Esophagus muscularis mucosa (tissue), 4 donors: ENCODE measurements around the gene RAPGEF1. TPM values are rescaled to one million over a fixed set of nuclear protein-coding genes. Genes with fewer than 3 reads are reported as not detected.

Experiments used
- DNase-seq: peaks from one replicate; pipeline ENCODE4 v3.0.0-alpha.2; 2017; ENCODE audit errors: extremely low spot score
- H3K27ac ChIP-seq, 4 donors: fragments of 200-600 bp; sonication (generic); replicated peaks in 1 of 4; 1 replicate in 3 of 4; 2 replicates in 1 of 4; pipeline ENCODE4 v1.5.1; 2016 to 2019; ENCODE audit warnings: mild to moderate bottlenecking in 1 of 4
- H3K27me3 ChIP-seq, 4 donors: fragments of 200-600 bp; sonication (generic); one replicate each; pipeline versions ENCODE4 v1.5.1 to v1.6.0; 2016 to 2019
- H3K36me3 ChIP-seq, 4 donors: fragments of 200-600 bp; sonication (generic); one replicate each; pipeline ENCODE4 v1.5.1; 2016 to 2019
- H3K4me1 ChIP-seq, 4 donors: fragments of 200-600 bp; sonication (generic); one replicate each; pipeline ENCODE4 v1.5.1; 2016 to 2019
- H3K4me3 ChIP-seq, 4 donors: fragments of 200-600 bp; sonication (generic); 1 replicate in 2 of 4; 2 replicates in 2 of 4; pipeline ENCODE4 v1.5.1; 2016 to 2019; ENCODE audit warnings: mild to moderate bottlenecking in 4 of 4, moderate library complexity in 1 of 4
- H3K9me3 ChIP-seq, 4 donors: fragments of 200-600 bp; sonication (generic); 1 replicate in 3 of 4; 2 replicates in 1 of 4; pipeline ENCODE4 v1.5.1; 2016 to 2019
- CTCF ChIP-seq, 3 experiments: fragments of 200-600 bp in 2 of 3; fragments of 450-650 bp in 1 of 3; sonication (generic) in 2 of 3; IDR thresholded peaks; one replicate each; pipeline ENCODE4 v1.5.1; 2017 to 2019; ENCODE audit warnings: antibody characterized with exemption in 3 of 3, mild to moderate bottlenecking in 2 of 3, moderate library complexity in 1 of 3
- EP300 ChIP-seq: sonication (generic); formaldehyde crosslinking; IDR thresholded peaks from one replicate; pipeline ENCODE4 v1.6.1; 2017; ENCODE audit warnings: antibody characterized with exemption
- POLR2A ChIP-seq: fragments of 450-650 bp; IDR thresholded peaks from one replicate; pipeline ENCODE4 v1.6.1; 2017; ENCODE audit warnings: antibody characterized with exemption, moderate library complexity, mild to moderate bottlenecking, low read depth
- POLR2AphosphoS5 ChIP-seq, 2 donors: sonication (generic); formaldehyde crosslinking; IDR thresholded peaks; one replicate each; pipeline ENCODE4 v1.6.1; 2017; ENCODE audit warnings: antibody characterized with exemption in 2 of 2
- WGBS: methylation state at CpG from one replicate; pipeline ENCODE4 v1.1.5; 2018; 5-methylcytosine and 5-hydroxymethylcytosine counted together
- intact Hi-C: fragments of 100-400 bp; cut with DNase I; formaldehyde crosslinking; loops from one replicate; pipeline ENCODE4 v1.15.1; 2023
- total RNA-seq, 4 donors: library from RNA; depleted of rRNA; stranded (reverse); fragments of >200 nt; gene quantifications; one replicate each; pipeline versions ENCODE4 v1.1.0 to v1.2.1, GENCODE V29; 2016

RAPGEF1 gene
- total RNA-seq, 4 donors from 2014 or later, result 66.6 to 138 (median 101) TPM

GRCh38 chr9:131736431-131736830, 3.4 kb downstream of the RAPGEF1 start:
- intact Hi-C loops, result loop anchor here (5.0 kb wide), 1 partner anchor 59 kb away; no protein-coding TSS in a partner anchor
- WGBS, result 45% methylated on average over 4 of the region's 4 CpGs

GRCh38 chr9:131735238-131736128, 4.4 kb downstream of the RAPGEF1 start:
- no peak for TF ChIP-seq EP300
- TF ChIP-seq POLR2A, result no peak
- no peak for TF ChIP-seq POLR2AphosphoS5 (IDR thresholded peaks at IDR 0.05)
- TF ChIP-seq CTCF (IDR thresholded peaks at IDR 0.05), result no peak

More at GRCh38 chr9:131736431-131736830, 3.4 kb downstream of the RAPGEF1 start:
- H3K27me3 ChIP-seq, result no peaks in the 10 kb centered on the region
- H3K36me3 ChIP-seq, result no peaks in the 10 kb centered on the region
- TF ChIP-seq POLR2AphosphoS5 (IDR thresholded peaks at IDR 0.05) (no peak), POLR2A (no peak), EP300 (no peak), CTCF (IDR thresholded peaks at IDR 0.05) (no peak)
- H3K4me1 ChIP-seq, result peaks cover 75 to 83% (median 80%) of the 10 kb centered on the region in 4 donors
- DNase-seq, result no peak
- H3K4me3 ChIP-seq, result no peak overlapping the region
- H3K27ac ChIP-seq, result peak overlapping the region in 2 of 4 donors; percentile 16 to 31
- H3K9me3 ChIP-seq, result no peaks in the 10 kb centered on the region

GRCh38 chr9:131734781-131735180, 5.1 kb downstream of the RAPGEF1 start:
- DNase-seq, result no peak
- H3K36me3 ChIP-seq, result no peaks in the 10 kb centered on the region
- 87% methylated on average over 8 of the region's 8 CpGs for WGBS
- H3K27ac ChIP-seq, result peak overlapping the region in 3 of 4 donors; percentile 75 to 76 (median 75)
- H3K9me3 ChIP-seq, result no peaks in the 10 kb centered on the region
- intact Hi-C loops, result loop anchor here (2.0 to 5.0 kb wide), 2 partner anchors 57 to 126 kb away; no protein-coding TSS in a partner anchor
- H3K27me3 ChIP-seq, result no peaks in the 10 kb centered on the region
- TF ChIP-seq EP300 (no peak), POLR2A (no peak), POLR2AphosphoS5 (IDR thresholded peaks at IDR 0.05) (no peak), CTCF (IDR thresholded peaks at IDR 0.05) (no peak)
- no peak overlapping the region for H3K4me3 ChIP-seq
- peaks cover 79 to 94% (median 91%) of the 10 kb centered on the region in 4 donors for H3K4me1 ChIP-seq

More at GRCh38 chr9:131735238-131736128, 4.4 kb downstream of the RAPGEF1 start:
- no peak overlapping the region for H3K4me3 ChIP-seq
- H3K36me3 ChIP-seq, result no peaks in the 10 kb centered on the region
- intact Hi-C loops, result loop anchor here (2.0 to 5.0 kb wide), 2 partner anchors 58 to 127 kb away; no protein-coding TSS in a partner anchor
- DNase-seq, result no peak
- peaks cover 82 to 92% (median 90%) of the 10 kb centered on the region in 4 donors for H3K4me1 ChIP-seq
- H3K27ac ChIP-seq, result peak overlapping the region in 3 of 4 donors; percentile 75 to 76 (median 75)
- 84% methylated on average over 15 of the region's 15 CpGs for WGBS
- H3K27me3 ChIP-seq, result no peaks in the 10 kb centered on the region
- H3K9me3 ChIP-seq, result no peaks in the 10 kb centered on the region

- TF ChIP-seq POLR2A, result no peak
- no peak for TF ChIP-seq CTCF (IDR thresholded peaks at IDR 0.05)
- TF ChIP-seq EP300, result no peak
- TF ChIP-seq POLR2AphosphoS5 (IDR thresholded peaks at IDR 0.05), result no peak
- no peak for DNase-seq
- H3K4me3 ChIP-seq, result no peak overlapping the region
- no peaks in the 10 kb centered on the region for H3K27me3 ChIP-seq
- H3K36me3 ChIP-seq, result no peaks in the 10 kb centered on the region
- peaks cover 85 to 100% (median 96%) of the 10 kb centered on the region in 4 donors for H3K4me1 ChIP-seq
- WGBS, result 37% methylated on average over 6 of the region's 6 CpGs
- H3K9me3 ChIP-seq, result no peaks in the 10 kb centered on the region
- intact Hi-C loops, result loop anchor here (2.0 kb wide), 1 partner anchor 125 kb away; no protein-coding TSS in a partner anchor
- H3K27ac ChIP-seq, result peak overlapping the region; percentile 49 to 76 (median 75)
Measured at GRCh38 chr9:131734165-131734610, 5.7 kb downstream of the RAPGEF1 start.
